H9 (cell line): Measurements from ENCODE around the gene YPEL1. TPM values are rescaled to one million over a fixed set of nuclear protein-coding genes. Genes with fewer than 3 reads are reported as not detected.

Experiments
- DNase-seq: peaks from one replicate; pipeline ENCODE4 v3.0.0-alpha.2; 2017
- H2AFZ ChIP-seq: one replicate; pipeline ENCODE4 v1.6.1; 2013; ENCODE audit warnings: mild to moderate bottlenecking, low read length, control low read depth, moderate library complexity
- H2AK5ac ChIP-seq: 2 replicates; pipeline ENCODE4 v1.6.1; 2013; ENCODE audit warnings: low read length, control low read depth, mixed read lengths; ENCODE audit not compliant: insufficient read length
- H2BK120ac ChIP-seq: one replicate; pipeline ENCODE4 v1.6.1; 2013; ENCODE audit warnings: low read depth, mild to moderate bottlenecking, low read length, control low read depth, inconsistent platforms; ENCODE audit not compliant: poor library complexity, severe bottlenecking
- H2BK12ac ChIP-seq: 2 replicates; pipeline ENCODE4 v1.6.1; 2013; ENCODE audit warnings: low read length, control low read depth, mixed read lengths, low read depth; ENCODE audit not compliant: insufficient read length
- H2BK15ac ChIP-seq: 2 replicates; pipeline ENCODE4 v1.6.1; 2013; ENCODE audit warnings: low read depth, low read length, control low read depth
- H2BK20ac ChIP-seq: one replicate; pipeline ENCODE4 v1.6.1; 2013; ENCODE audit warnings: low read depth, mild to moderate bottlenecking, low read length, control low read depth, inconsistent platforms; ENCODE audit not compliant: poor library complexity, severe bottlenecking
- H2BK5ac ChIP-seq: 2 replicates; pipeline ENCODE4 v1.6.1; 2013; ENCODE audit warnings: low read length, control low read depth, mixed read lengths; ENCODE audit not compliant: insufficient read length
- H3K14ac ChIP-seq: 2 replicates; pipeline ENCODE4 v1.6.1; 2013; ENCODE audit warnings: low read length, control low read depth; ENCODE audit not compliant: insufficient read depth
- H3K18ac ChIP-seq: 2 replicates; pipeline ENCODE4 v1.6.1; 2013; ENCODE audit warnings: low read depth, mild to moderate bottlenecking, mixed read lengths, low read length, control low read depth; ENCODE audit not compliant: insufficient read length
- H3K23ac ChIP-seq: 2 replicates; pipeline ENCODE4 v1.6.1; 2013; ENCODE audit warnings: low read length, control low read depth, mixed read lengths, low read depth; ENCODE audit not compliant: insufficient read length
- H3K23me2 ChIP-seq: 2 replicates; pipeline ENCODE4 v1.6.1; 2013; ENCODE audit warnings: low read depth, mild to moderate bottlenecking, mixed read lengths, low read length, control low read depth; ENCODE audit not compliant: insufficient read length, poor library complexity, severe bottlenecking
- H3K27ac ChIP-seq: 2 replicates; pipeline ENCODE4 v1.5.1; 2013; ENCODE audit warnings: low read length, control low read depth, mixed read lengths, low read depth; ENCODE audit not compliant: insufficient read length
- H3K27me3 ChIP-seq: 2 replicates; pipeline ENCODE4 v1.6.1; 2013; ENCODE audit warnings: low read length, control low read depth, inconsistent platforms; ENCODE audit not compliant: insufficient read depth
- H3K4ac ChIP-seq: 2 replicates; pipeline ENCODE4 v1.6.1; 2013; ENCODE audit warnings: low read depth, mild to moderate bottlenecking, control low read depth, inconsistent platforms, low read length, moderate library complexity
- H3K4me1 ChIP-seq: 2 replicates; pipeline ENCODE4 v1.6.1; 2013; ENCODE audit warnings: low read length, control low read depth, inconsistent platforms; ENCODE audit not compliant: insufficient read depth
- H3K4me2 ChIP-seq: 2 replicates; pipeline ENCODE4 v1.6.1; 2013; ENCODE audit warnings: low read length, control low read depth, mixed read lengths; ENCODE audit not compliant: insufficient read length, insufficient read depth
- H3K56ac ChIP-seq: 2 replicates; pipeline ENCODE4 v1.6.1; 2013; ENCODE audit warnings: low read depth, mild to moderate bottlenecking, mixed read lengths, low read length, control low read depth; ENCODE audit not compliant: insufficient read length
- H3K79me1 ChIP-seq: 2 replicates; pipeline ENCODE4 v1.6.1; 2013; ENCODE audit warnings: low read depth, mild to moderate bottlenecking, moderate library complexity, low read length, control low read depth, inconsistent platforms; ENCODE audit not compliant: insufficient read depth, poor library complexity, severe bottlenecking
- H3K79me2 ChIP-seq: 2 replicates; pipeline ENCODE4 v1.6.1; 2013; ENCODE audit warnings: low read length, control low read depth, inconsistent platforms; ENCODE audit not compliant: insufficient read depth
- H3K9ac ChIP-seq: 2 replicates; pipeline ENCODE4 v1.6.1; 2013; ENCODE audit warnings: low read length, control low read depth, mixed read lengths; ENCODE audit not compliant: insufficient read length; ENCODE audit errors: extremely low read depth
- H3K9me3 ChIP-seq: one replicate; pipeline ENCODE4 v1.6.1; 2013; ENCODE audit warnings: low read depth, low read length, inconsistent platforms; ENCODE audit not compliant: control insufficient read depth
- H3T11ph ChIP-seq: one replicate; pipeline ENCODE4 v1.6.1; 2013; ENCODE audit warnings: mild to moderate bottlenecking, low read length, control low read depth, inconsistent platforms
- H4K20me1 ChIP-seq: one replicate; pipeline ENCODE4 v1.6.1; 2013; ENCODE audit not compliant: control insufficient read depth, insufficient read length, insufficient read depth
- H4K5ac ChIP-seq: 2 replicates; pipeline ENCODE4 v1.6.1; 2013; ENCODE audit warnings: low read depth, mild to moderate bottlenecking, mixed read lengths, low read length, control low read depth; ENCODE audit not compliant: insufficient read length
- H4K8ac ChIP-seq: replicated peaks from 2 replicates; pipeline ENCODE4 v1.6.1; 2013; ENCODE audit warnings: low read length, control low read depth, mixed read lengths, low read depth; ENCODE audit not compliant: insufficient read length
- H4K91ac ChIP-seq: 2 replicates; pipeline ENCODE4 v1.6.1; 2013; ENCODE audit warnings: low read depth, mild to moderate bottlenecking, moderate library complexity, mixed read lengths, low read length, control low read depth; ENCODE audit not compliant: insufficient read length
- H3K27ac Mint-ChIP-seq, 3 experiments: 2 replicates in 2 of 3; 3 replicates in 1 of 3; pipeline ENCODE4 v1.8.0; 2020 to 2021; ENCODE audit warnings: mixed read lengths in 3 of 3, mild to moderate bottlenecking in 1 of 3, moderate library complexity in 1 of 3
- H3K27me3 Mint-ChIP-seq: 2 replicates; pipeline ENCODE4 v1.8.0; 2021; ENCODE audit warnings: low read depth, mild to moderate bottlenecking, moderate library complexity, mixed read lengths
- H3K36me3 Mint-ChIP-seq, 3 experiments: 2 replicates in 2 of 3; 3 replicates in 1 of 3; pipeline ENCODE4 v1.8.0; 2020 to 2021; ENCODE audit warnings: low read depth in 3 of 3, mixed read lengths in 3 of 3; ENCODE audit not compliant: insufficient read depth in 1 of 3
- H3K4me1 Mint-ChIP-seq, 2 experiments: 2 replicates each; pipeline ENCODE4 v1.8.0; 2020; ENCODE audit warnings: mixed read lengths in 2 of 2
- H3K4me3 Mint-ChIP-seq, 2 experiments: 2 replicates in 1 of 2; 3 replicates in 1 of 2; pipeline ENCODE4 v1.8.0; 2020 to 2021; ENCODE audit warnings: mild to moderate bottlenecking in 2 of 2, mixed read lengths in 2 of 2, moderate library complexity in 1 of 2
- H3K9me3 Mint-ChIP-seq, 2 experiments: 2 replicates in 1 of 2; 3 replicates in 1 of 2; pipeline ENCODE4 v1.8.0; 2020; ENCODE audit warnings: mild to moderate bottlenecking in 2 of 2, mixed read lengths in 2 of 2, moderate library complexity in 1 of 2
- CTCF ChIP-seq: fragments of 200-600 bp; sonication (generic); conservative IDR thresholded peaks from 3 replicates; pipeline ENCODE4 v1.8.0; 2021; ENCODE audit warnings: antibody characterized with exemption, mild to moderate bottlenecking
- WGBS: extraction: QIAGEN DNeasy Blood & Tissue Kit; methylation state at CpG from one replicate; pipeline ENCODE4 v1.1.7; 2013; ENCODE audit warnings: missing lambda C conversion rate, low lambda C conversion rate, mixed read lengths; ENCODE audit not compliant: insufficient read length; ENCODE audit errors: extremely low coverage; 5-methylcytosine and 5-hydroxymethylcytosine counted together
- total RNA-seq: library from RNA; stranded (reverse); gene quantifications from 2 replicates; pipeline ENCODE4 v1.2.1, GENCODE V29; 2021

The YPEL1 gene
- total RNA-seq, 1 experiment from 2014 or later = 5.4 TPM

DNA sequence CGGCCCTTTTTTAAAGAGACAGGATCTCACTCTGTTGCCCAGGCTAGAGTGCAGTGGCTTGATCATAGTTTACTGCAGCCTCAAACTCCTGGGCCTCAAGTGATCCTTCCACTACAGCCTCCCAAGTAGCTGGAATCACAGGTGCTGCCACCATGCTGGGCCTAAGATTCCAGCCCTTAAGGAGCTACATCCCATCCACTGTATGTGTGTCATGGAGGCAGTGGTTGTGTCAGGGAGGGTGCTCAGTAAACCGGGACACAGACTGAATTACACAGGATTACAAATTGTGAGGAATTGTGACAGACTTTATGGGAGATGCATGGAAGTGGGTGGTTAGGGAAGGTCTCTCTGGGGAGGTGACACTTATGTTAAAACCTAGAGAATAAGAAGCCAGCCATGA lies 71.9 kb downstream of the YPEL1 start:
- no peaks in the 10 kb centered on the region for H3K79me2 ChIP-seq
- no peak overlapping the region for H3K56ac ChIP-seq
- H2BK120ac ChIP-seq = no peak overlapping the region
- H3K27me3 ChIP-seq = no peaks in the 10 kb centered on the region
- no peak overlapping the region for H2BK12ac ChIP-seq
- no peak overlapping the region for H3K27ac ChIP-seq
- no peaks in the 10 kb centered on the region for H3K23me2 ChIP-seq
- no peak overlapping the region for H3K14ac ChIP-seq
- no peak for TF ChIP-seq CTCF
- no peak overlapping the region for H3K18ac ChIP-seq
- no peaks in the 10 kb centered on the region for H4K20me1 ChIP-seq
- H3K4me3 Mint-ChIP-seq = no peak overlapping the region
- no peak overlapping the region for H3K4ac ChIP-seq
- H2BK5ac ChIP-seq = no peak overlapping the region
- no peak overlapping the region for H2BK20ac ChIP-seq
- no peak overlapping the region for H3K23ac ChIP-seq
- H3K27me3 Mint-ChIP-seq = peaks cover 21% of the 10 kb centered on the region
- H3K36me3 Mint-ChIP-seq = no peaks in the 10 kb centered on the region
- no peaks in the 10 kb centered on the region for H3K4me1 ChIP-seq
- H3K9me3 ChIP-seq = no peaks in the 10 kb centered on the region
- H3K27ac Mint-ChIP-seq = no peak overlapping the region
- H3K9me3 Mint-ChIP-seq = no peaks in the 10 kb centered on the region; a peak in 1 of 5 replicates
- no peak overlapping the region for H2AK5ac ChIP-seq
- no CpG with 5 or more reads among the region's 2 CpGs for WGBS
- H3K4me2 ChIP-seq = no peak overlapping the region
- H3K4me1 Mint-ChIP-seq = peaks cover 5 to 14% of the 10 kb centered on the region in 2 experiments
- no peak overlapping the region for H2AFZ ChIP-seq
- H4K5ac ChIP-seq = no peak overlapping the region
- H2BK15ac ChIP-seq = no peak overlapping the region
- H3T11ph ChIP-seq = no peak overlapping the region
- no peak overlapping the region for H4K8ac ChIP-seq
- H4K91ac ChIP-seq = no peak overlapping the region
- no peak overlapping the region for H3K9ac ChIP-seq
- peaks cover 3% of the 10 kb centered on the region for H3K79me1 ChIP-seq
- no peak for DNase-seq
